Measurements from ENCODE around the gene PLXNA3.

PLXNA3 gene

DNA sequence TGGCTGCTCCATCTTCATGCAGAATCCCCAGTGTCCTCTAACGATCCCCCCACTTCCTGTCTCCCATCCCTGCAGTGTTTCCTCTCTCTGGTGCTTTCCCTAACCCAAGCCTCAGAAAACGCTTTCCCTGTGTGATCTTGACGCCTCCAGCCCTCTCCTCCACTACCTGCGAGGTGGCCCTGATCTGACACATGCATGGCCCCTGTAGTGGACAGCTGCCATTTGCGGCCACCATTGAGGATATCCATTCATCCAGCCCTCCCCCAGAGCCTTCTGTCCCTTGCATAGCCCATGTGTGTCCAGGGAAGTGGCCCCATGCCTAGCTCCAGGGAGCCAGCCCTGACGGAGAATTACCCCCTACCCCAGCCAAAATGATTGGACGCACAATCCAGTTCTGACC, 25.2 kb downstream of the PLXNA3 start:
- no peak overlapping the region for H2AFZ ChIP-seq (ENCODE audit: low read depth)
- TF ChIP-seq, protein P1, sequence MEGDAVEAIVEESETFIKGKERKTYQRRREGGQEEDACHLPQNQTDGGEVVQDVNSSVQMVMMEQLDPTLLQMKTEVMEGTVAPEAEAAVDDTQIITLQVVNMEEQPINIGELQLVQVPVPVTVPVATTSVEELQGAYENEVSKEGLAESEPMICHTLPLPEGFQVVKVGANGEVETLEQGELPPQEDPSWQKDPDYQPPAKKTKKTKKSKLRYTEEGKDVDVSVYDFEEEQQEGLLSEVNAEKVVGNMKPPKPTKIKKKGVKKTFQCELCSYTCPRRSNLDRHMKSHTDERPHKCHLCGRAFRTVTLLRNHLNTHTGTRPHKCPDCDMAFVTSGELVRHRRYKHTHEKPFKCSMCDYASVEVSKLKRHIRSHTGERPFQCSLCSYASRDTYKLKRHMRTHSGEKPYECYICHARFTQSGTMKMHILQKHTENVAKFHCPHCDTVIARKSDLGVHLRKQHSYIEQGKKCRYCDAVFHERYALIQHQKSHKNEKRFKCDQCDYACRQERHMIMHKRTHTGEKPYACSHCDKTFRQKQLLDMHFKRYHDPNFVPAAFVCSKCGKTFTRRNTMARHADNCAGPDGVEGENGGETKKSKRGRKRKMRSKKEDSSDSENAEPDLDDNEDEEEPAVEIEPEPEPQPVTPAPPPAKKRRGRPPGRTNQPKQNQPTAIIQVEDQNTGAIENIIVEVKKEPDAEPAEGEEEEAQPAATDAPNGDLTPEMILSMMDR (conservative IDR thresholded peaks at IDR 0.05; ENCODE audit: low read depth, low read length), result no peak
- H3K9ac ChIP-seq, result no peak overlapping the region
- no peaks in the 10 kb centered on the region for H4K20me1 ChIP-seq (ENCODE audit: insufficient read depth)
- H3K4me3 ChIP-seq (IDR thresholded peaks at IDR 0.05; ENCODE audit: insufficient read depth, low read depth, low read length), result no peak overlapping the region
- H3K27me3 ChIP-seq (ENCODE audit: insufficient read depth, low read depth), result no peaks in the 10 kb centered on the region
- no peak overlapping the region for H3K4me2 ChIP-seq
- H3K27ac ChIP-seq, result no peak overlapping the region
- no peaks in the 10 kb centered on the region for H3K36me3 ChIP-seq (ENCODE audit: insufficient read depth)
- H3K4me1 ChIP-seq (ENCODE audit: low read depth, poor library complexity, severe bottlenecking), result peaks cover 11% of the 10 kb centered on the region
- H3K79me2 ChIP-seq (ENCODE audit: insufficient read depth, low read depth), result peaks cover 13% of the 10 kb centered on the region; the same call in 1 of the 2 replicates

DNA sequence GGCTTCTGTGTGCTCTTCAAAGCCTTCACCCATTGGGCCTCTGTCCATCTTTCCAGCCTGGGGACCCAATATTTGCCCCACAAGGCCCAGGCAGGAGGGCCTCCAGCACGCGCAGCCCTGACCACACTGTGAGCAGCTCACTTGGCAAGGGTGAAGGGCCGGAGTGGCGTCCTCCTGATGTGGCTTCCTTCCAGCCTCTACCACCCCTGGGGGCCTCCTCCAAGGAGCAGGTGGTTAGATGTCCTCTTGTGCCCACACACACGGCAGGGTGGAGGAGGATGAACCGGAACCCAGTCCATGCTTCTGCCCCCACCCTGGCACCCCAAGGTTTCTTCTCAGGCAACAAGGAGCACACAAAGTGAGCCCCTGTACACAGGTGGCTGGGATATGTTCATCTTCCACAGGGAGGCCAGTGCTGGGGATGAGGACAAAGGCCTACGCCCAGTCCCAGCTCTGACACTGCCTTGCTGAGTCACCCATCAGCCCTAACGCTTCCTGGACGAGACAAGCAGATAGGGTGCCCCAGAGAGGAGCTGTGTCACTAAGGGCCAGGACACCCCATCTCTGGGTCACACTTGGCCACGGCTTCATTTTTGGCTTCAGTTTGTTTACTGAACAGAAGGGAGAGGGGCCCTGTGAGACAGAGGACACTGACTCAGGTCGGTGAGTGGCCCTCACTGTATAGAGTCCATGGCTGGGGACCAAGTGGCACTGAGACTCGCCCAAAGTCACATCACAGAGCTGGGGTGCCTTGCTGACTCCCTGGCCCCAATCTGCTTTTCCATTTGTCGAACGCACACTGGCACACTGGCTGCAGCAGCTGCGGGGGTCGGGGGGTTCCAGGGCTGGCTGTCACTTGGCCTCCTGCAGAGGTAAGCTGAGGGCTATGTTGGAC, 26.4 kb downstream of the PLXNA3 start:
- Histone ChIP-seq H3K27ac (no peak overlapping the region), H2AFZ (ENCODE audit: low read depth) (no peak overlapping the region), H3K4me3 (IDR thresholded peaks at IDR 0.05; ENCODE audit: insufficient read depth, low read depth, low read length) (no peak overlapping the region), H3K36me3 (ENCODE audit: insufficient read depth) (no peaks in the 10 kb centered on the region), H3K4me1 (ENCODE audit: low read depth, poor library complexity, severe bottlenecking) (peaks cover 9% of the 10 kb centered on the region), H3K79me2 (ENCODE audit: insufficient read depth, low read depth) (peaks cover 13% of the 10 kb centered on the region; the same call in 1 of the 2 replicates), H3K4me2 (0 out of 2 replicates have a peak overlapping the region, but pooled peaks have one; percentile 57), H3K9ac (no peak overlapping the region), H4K20me1 (ENCODE audit: insufficient read depth) (no peaks in the 10 kb centered on the region), H3K27me3 (ENCODE audit: insufficient read depth, low read depth) (no peaks in the 10 kb centered on the region)
- TF ChIP-seq, protein P1 (conservative IDR thresholded peaks at IDR 0.05; ENCODE audit: low read depth, low read length), result no peak

DNA sequence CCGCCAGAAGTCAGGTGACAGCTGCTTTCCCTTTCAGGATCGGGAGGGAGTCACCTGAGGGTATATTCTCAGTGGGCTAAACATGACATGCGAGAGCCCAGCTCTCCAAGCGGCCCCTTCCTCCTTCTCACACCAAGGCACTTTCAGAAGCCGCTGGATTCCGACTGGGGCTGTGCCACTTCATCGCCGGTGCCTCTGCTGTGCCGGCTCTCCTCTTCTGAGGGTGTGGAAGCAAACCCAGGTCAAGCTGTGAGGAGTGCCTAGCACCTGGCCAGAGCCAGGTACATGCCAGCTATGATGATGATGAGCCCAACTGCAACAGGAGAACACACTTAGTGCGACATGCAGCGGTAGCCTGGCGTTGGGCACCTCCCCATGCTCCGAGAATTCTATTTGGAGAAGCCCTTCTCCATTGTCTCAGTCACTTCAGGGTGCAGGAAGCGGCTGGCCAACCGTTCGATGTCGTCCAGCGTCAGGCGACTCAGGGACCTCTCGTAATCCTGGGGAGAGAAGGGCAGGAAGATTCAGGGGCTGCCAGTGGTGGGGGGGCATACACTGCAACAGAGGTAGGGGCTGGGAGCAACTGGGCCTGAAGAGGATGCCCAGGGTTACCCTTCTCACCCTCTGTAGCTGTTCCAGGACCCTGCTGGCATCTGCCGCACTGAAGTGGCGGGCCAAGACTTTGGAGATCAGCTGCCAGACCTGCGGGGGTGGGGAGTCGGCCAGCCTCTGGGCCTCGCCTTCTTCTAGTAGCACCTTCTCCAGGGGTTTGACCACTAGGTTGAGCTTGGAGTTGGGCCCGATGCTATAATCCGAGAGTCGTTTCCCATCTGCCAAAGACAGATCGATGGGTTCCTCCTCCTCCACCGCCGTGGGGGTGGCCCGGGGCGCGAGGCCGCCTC, 27.3 kb downstream of the PLXNA3 start:
- peak overlapping the region; percentile 44; the same call in 1 of the 2 replicates for H2AFZ ChIP-seq (ENCODE audit: low read depth)

DNA sequence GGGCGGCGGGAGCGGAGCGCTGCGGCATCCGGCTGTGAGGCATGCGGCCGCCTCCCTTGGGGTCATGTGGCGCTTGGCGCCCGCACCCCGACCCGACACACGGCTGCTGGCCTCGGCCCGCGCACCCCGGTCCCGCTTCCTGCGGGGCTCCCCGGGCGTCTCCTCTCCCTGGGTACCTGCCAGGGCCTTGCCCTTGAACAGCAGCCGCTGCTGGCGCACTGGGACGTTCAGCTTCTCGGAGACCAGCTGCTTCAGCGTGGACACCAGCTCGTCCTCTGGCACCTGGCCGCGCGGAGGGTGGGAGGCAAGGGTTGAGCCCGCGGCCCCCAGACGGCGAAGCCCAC, 27.9 kb downstream of the PLXNA3 start:
- Histone ChIP-seq H3K9ac (peak overlapping the region; percentile 70), H3K36me3 (ENCODE audit: insufficient read depth) (no peaks in the 10 kb centered on the region), H3K4me2 (peak overlapping the region; percentile 57)

More for the DNA sequence above, 27.3 kb downstream of the PLXNA3 start:
- Histone ChIP-seq H3K27me3 (ENCODE audit: insufficient read depth, low read depth) (no peaks in the 10 kb centered on the region), H3K4me2 (peak overlapping the region; percentile 57), H3K4me1 (ENCODE audit: low read depth, poor library complexity, severe bottlenecking) (no peaks in the 10 kb centered on the region), H3K4me3 (IDR thresholded peaks at IDR 0.05; ENCODE audit: insufficient read depth, low read depth, low read length) (no peak overlapping the region), H4K20me1 (ENCODE audit: insufficient read depth) (no peaks in the 10 kb centered on the region), H3K79me2 (ENCODE audit: insufficient read depth, low read depth) (peaks cover 13% of the 10 kb centered on the region; the same call in 1 of the 2 replicates), H3K9ac (peak overlapping the region; percentile 70; the same call in 1 of the 2 replicates), H3K36me3 (ENCODE audit: insufficient read depth) (no peaks in the 10 kb centered on the region), H3K27ac (peak overlapping the region; percentile 44; the same call in 1 of the 2 replicates)
- TF ChIP-seq, protein P1 (conservative IDR thresholded peaks at IDR 0.05; ENCODE audit: low read depth, low read length), result no peak

More for the DNA sequence above, 27.9 kb downstream of the PLXNA3 start:
- Histone ChIP-seq H3K4me3 (IDR thresholded peaks at IDR 0.05; ENCODE audit: insufficient read depth, low read depth, low read length) (no peak overlapping the region), H3K4me1 (ENCODE audit: low read depth, poor library complexity, severe bottlenecking) (no peaks in the 10 kb centered on the region), H2AFZ (ENCODE audit: low read depth) (peak overlapping the region; percentile 44; the same call in 1 of the 2 replicates), H4K20me1 (ENCODE audit: insufficient read depth) (no peaks in the 10 kb centered on the region), H3K79me2 (ENCODE audit: insufficient read depth, low read depth) (peaks cover 13% of the 10 kb centered on the region; the same call in 1 of the 2 replicates), H3K27me3 (ENCODE audit: insufficient read depth, low read depth) (no peaks in the 10 kb centered on the region), H3K27ac (peak overlapping the region; percentile 44)
- TF ChIP-seq, protein P1 (conservative IDR thresholded peaks at IDR 0.05; ENCODE audit: low read depth, low read length), result no peak
